GM21526 (cell line): ENCODE results near the gene OSBPL2.

Experiments used
- ATAC-seq: cut with Tn5 transposase; IDR thresholded peaks from one replicate; pipeline ENCODE4 v1.9.1; 2021; ENCODE audit warnings: moderate library complexity; ENCODE audit not compliant: unreplicated experiment, low FRiP score

Gene OSBPL2

GRCh38 chr20:62306414-62307187 is 68.3 kb downstream of the OSBPL2 start:
- ATAC-seq: no peak

- no peak for ATAC-seq
Measured at GRCh38 chr20:62307226-62308101, 69.1 kb downstream of the OSBPL2 start.

DNA sequence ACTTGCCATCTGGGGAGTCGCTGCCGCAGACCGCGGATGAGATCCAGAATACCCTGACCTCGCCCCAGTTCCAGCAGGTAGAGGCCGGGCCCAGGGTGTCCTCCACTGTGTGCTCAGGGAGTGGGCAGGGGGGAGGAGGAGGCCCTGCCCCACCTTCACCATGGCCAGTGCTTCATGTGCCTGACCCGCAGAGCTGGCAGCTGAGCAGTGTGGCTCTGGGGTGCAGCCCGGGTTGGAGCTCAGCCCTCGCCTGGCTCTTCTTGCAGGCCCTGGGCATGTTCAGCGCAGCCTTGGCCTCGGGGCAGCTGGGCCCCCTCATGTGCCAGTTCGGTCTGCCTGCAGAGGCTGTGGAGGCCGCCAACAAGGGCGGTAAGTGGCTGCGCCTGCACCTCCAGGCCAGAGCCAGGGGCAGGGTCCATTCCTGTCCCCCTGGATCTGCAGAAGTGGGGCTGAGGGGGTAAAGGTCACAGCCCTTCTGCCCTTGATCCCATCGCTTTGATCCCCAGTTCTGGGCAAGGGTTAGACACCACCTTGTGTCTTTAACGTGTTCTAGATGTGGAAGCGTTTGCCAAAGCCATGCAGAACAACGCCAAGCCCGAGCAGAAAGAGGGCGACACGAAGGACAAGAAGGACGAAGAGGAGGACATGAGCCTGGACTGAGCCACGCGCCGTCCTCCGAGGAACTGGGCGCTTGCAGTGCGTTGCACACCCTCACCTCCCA is 69.9 kb downstream of the OSBPL2 start:
- no peak for ATAC-seq

GRCh38 chr20:62309198-62309944 is 71.0 kb downstream of the OSBPL2 start:
- ATAC-seq: no peak

DNA sequence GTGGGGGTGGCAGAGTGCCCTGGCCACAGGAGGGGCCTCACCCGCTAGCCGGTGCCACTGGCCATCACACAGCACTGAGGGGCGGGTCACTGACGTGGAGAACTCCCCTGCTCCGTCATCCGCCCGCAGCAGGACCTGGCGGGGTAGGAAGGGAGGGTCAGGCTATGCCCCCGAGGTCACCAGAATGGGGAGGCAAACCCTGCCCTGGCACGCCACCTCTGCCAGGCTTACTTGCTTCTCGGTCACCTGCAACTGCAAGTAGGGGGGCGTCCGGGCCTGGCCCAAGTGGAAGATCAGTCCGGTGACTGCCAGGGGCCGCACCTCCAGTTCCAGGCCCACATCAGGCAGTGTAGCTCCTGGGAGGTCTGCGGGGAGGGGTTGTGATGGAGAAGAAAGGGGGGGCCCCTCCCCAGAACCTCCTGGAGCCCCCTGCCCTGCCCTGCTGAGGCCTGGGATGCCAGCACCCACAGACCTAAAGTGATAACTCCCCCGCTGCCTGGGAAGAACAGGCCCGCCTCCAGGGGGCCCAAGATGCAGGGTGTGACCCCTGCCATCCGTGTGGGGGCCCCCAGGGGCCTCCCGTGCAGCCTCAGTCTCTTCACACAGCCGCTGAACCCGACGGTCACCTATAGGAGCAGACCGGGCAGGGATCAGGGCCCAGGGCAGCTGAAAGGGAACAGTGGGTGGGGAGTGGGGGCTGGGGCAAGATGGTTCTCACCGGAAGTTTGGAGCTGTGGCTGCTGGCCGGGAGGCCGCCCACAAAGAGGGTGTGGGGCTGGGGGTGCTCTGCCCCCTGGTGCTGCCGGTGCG is 71.8 kb downstream of the OSBPL2 start:
- no peak for ATAC-seq

DNA sequence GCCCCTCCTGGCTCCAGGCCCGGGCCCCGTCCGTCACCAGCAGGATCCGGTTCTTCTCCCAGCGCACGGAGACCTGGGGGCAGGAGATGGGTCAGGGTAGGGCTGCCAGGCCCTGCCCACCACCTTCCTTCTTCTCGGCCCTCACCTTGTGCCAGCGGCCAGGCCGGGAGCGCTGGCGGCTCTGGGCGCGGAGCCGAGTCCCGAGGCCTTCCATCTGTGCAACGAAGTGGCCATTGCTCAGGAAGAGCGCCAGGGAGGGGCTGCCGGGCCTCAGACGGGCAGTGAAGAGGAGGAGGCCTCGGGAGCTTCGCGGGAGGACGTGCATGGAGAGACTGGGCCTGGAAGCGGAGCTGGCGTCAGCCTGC is 72.4 kb downstream of the OSBPL2 start:
- ATAC-seq: no peak

GRCh38 chr20:62311150-62311549 is 72.8 kb downstream of the OSBPL2 start:
- no peak for ATAC-seq

DNA sequence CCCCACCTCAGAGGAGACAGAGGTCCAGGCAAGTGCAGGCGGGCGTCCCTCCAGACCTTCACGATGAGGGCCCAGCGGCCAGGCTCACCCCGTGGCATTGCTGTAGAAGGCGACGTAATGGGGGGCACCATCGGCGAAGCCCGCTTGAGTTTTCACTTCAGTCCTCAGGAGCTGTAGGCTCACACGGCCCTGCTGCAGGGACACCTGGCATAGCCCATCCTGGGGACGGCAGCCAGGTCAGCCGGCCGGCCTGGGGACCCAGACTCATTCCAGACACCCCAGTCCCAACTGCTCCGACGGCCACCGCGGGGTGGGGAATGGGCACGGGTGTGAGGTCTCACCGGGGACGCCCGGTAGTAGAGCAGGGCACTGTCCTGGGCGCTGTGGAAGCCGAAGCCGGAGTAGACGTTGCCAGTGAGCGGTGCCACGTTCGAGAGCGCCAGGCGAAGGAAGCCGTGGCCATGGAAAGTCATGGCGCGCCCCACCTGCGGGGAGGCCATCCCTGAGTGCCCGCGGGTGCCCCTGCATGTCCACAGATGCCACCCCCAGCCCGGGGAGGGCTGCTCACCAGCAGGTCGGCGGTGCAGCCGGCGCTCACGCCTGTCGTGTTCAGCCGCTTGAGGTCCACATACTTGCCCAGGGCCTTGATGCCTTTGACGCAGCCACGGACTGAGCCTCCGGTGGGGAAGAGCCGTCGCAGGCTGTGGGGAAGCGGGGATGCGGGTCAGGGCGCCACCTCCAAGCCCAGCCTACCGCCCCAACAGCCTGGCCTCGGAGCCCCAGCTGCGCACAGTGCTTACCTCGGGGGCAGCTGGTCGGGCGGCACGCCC is 73.7 kb downstream of the OSBPL2 start:
- ATAC-seq: no peak

DNA sequence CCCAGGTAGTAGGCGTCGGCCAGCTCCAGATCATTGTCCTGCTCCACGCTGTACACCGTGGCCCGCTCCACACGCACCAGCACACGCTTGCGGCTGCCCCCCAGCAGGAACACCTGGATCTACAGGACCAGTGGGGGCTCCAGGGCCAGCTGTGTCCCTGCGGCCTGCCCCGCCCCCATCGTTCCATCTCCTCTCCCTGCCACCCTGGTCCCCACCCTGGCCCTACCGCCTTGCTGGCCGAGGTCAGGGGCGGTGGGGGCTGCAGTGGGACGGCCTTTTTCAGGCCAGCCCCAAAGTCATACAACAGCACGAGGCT is 74.3 kb downstream of the OSBPL2 start:
- ATAC-seq: no peak

DNA sequence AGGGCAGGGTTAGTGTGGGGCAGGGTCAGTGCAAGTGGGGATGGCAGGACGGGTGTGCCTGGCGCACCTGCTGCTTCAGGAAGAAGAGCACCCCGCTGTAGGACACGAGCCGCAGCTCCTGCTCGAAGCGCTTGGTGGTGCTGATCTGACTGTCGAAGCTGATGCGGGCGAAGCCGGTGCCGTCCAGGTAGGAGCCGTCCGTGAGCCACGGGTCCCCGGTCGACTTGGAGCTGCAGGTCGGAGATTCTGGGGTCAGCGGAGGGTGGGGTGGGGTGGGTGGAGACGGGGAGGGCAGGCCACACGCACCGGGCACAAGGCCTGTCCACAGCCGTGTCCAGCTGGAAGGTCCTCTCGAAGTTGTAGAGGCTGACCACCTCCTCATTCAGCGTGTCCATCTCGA is 74.7 kb downstream of the OSBPL2 start:
- no peak for ATAC-seq

- ATAC-seq: no peak
Measured at GRCh38 chr20:62313460-62314338, 75.4 kb downstream of the OSBPL2 start.

DNA sequence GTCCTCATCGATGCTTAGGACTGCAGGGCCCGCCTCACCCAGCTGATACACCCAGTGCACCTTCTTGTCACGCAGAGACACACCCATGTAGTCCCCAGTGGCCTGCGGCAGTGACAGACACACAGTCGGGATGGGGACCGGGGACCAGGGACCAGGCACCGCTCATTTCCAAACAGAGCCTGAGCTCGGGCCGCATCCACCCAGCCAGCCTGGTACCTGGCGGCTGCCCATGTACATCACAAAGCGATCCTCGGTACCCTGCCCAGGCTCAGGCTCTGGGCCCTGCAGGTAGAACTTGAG is 76.0 kb downstream of the OSBPL2 start:
- ATAC-seq: no peak

DNA sequence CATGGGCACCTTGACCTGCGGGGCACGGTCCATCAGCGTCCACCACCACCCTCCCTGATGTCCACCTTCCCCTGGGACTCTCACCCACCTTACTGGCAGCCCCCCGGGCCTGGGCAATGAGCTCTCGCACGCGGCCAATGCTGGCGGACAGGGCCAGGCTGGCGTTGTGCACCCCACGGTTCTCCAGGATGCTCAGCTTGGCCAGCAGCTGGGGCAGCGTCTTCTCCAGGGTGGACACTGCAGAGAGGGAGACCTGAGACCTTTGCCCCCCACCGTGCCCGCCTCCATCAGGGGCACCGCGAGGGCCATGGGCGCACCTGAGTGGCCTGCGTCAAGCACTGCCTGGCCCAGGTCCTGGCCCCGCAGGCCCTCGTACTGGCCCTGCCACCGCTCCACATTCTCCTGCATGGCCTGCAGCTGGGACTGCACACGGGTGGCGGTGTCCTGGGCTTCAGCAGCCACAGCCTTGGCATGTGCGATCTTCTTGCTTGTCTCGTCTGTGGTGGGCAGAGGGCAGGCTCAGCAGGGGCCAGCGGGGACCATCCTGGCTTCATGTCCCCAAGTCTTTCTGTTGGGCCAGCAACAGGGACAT is 76.5 kb downstream of the OSBPL2 start:
- no peak for ATAC-seq

DNA sequence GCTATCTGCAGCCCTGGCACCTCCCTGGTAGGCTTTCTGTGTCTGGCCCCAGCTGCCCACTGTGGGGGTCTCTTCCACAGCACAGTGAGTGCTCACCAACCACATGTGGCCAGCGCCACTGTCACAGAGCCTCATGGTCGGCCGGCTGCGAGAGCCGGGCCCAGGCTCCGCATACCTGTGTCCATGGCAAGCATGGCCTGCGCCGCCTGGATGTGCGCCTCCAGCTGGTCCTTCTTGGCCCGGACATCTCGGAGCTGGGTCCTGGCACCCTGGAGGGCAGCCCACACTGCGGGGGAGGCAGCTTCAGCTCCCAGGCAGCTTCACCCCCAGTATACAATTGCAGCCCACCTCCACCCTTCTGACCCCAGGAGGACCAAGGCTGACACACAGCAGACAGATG is 77.5 kb downstream of the OSBPL2 start:
- no peak for ATAC-seq

GRCh38 chr20:62316331-62317166 is 78.2 kb downstream of the OSBPL2 start:
- ATAC-seq: no peak

- ATAC-seq: no peak
Measured at GRCh38 chr20:62317167-62317655, 78.9 kb downstream of the OSBPL2 start.
